PC-3 (cell line): ENCODE results near the gene SPDYE3.

Experiments used
- EZH2 ChIP-seq: fragments of 300-600 bp; sonication (generic); IDR thresholded peaks from one replicate; pipeline ENCODE4 v1.6.1; 2017; ENCODE audit warnings: antibody characterized with exemption, mild to moderate bottlenecking, low read length; ENCODE audit not compliant: unreplicated experiment
- EZH2phosphoT487 ChIP-seq: fragments of 300-600 bp; sonication (generic); IDR thresholded peaks from 2 replicates; pipeline ENCODE4 v1.6.1; 2018; ENCODE audit warnings: mild to moderate bottlenecking, antibody characterized with exemption, low read length, borderline replicate concordance
- TF ChIP-seq, protein P1 (sequence below): fragments of 300-600 bp; sonication (generic); conservative IDR thresholded peaks from 2 replicates; pipeline ENCODE4 v1.5.1; 2017; ENCODE audit warnings: antibody characterized with exemption, low read depth, mild to moderate bottlenecking, low read length

GRCh38 chr7:100352984-100353684, 45.6 kb downstream of the SPDYE3 start:
- TF ChIP-seq, protein P1, sequence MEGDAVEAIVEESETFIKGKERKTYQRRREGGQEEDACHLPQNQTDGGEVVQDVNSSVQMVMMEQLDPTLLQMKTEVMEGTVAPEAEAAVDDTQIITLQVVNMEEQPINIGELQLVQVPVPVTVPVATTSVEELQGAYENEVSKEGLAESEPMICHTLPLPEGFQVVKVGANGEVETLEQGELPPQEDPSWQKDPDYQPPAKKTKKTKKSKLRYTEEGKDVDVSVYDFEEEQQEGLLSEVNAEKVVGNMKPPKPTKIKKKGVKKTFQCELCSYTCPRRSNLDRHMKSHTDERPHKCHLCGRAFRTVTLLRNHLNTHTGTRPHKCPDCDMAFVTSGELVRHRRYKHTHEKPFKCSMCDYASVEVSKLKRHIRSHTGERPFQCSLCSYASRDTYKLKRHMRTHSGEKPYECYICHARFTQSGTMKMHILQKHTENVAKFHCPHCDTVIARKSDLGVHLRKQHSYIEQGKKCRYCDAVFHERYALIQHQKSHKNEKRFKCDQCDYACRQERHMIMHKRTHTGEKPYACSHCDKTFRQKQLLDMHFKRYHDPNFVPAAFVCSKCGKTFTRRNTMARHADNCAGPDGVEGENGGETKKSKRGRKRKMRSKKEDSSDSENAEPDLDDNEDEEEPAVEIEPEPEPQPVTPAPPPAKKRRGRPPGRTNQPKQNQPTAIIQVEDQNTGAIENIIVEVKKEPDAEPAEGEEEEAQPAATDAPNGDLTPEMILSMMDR = no peak
- no peak for TF ChIP-seq EZH2phosphoT487
- TF ChIP-seq EZH2 = no peak
